Panc1 (cell line): ENCODE measurements around the gene MYADM. TPM values are rescaled to one million over a fixed set of nuclear protein-coding genes. Genes with fewer than 3 reads are reported as not detected.

ENCODE experiments used
- ATAC-seq: fragments of 200-7000 bp; cut with Tn5 transposase; 2 replicates; pipeline ENCODE4 v1.9.1; 2020; ENCODE audit warnings: mild to moderate bottlenecking, moderate library complexity
- BruUV-seq: library from RNA; stranded (reverse); fragments of 400-500 nt; replicated peaks from 2 replicates; lab custom pipeline; 2021; lab: Mats Ljungman, UMichigan
- CTCF ChIA-PET: fragments of 300-600 bp; sonication (Branson Sonifier 250); formaldehyde crosslinking; loops from one replicate; lab custom pipeline; 2022; ENCODE audit warnings: antibody characterized with exemption; lab: Charles Lee
- POLR2A ChIA-PET: fragments of 300-600 bp; sonication (Branson Sonifier 250); formaldehyde crosslinking; loops from one replicate; lab custom pipeline; 2022; ENCODE audit warnings: antibody characterized with exemption; lab: Charles Lee
- DNase-seq: peaks from one replicate; pipeline ENCODE4 v3.0.0-alpha.2; 2010; ENCODE audit warnings: low read depth, low spot score
- H3K27ac ChIP-seq: 2 replicates; pipeline ENCODE4 v1.5.1; 2011; ENCODE audit warnings: mild to moderate bottlenecking, low read length, inconsistent platforms
- H3K27me3 ChIP-seq: fragments of 200-500 bp; sonication (Bioruptor generic); 2 replicates; pipeline ENCODE4 v1.6.0; 2014; ENCODE audit warnings: low read length, inconsistent platforms; ENCODE audit not compliant: control insufficient read depth, insufficient read depth
- H3K36me3 ChIP-seq: fragments of 200-500 bp; sonication (Bioruptor generic); 2 replicates; pipeline ENCODE4 v1.5.1; 2014; ENCODE audit warnings: inconsistent platforms, mild to moderate bottlenecking, low read length, moderate library complexity; ENCODE audit not compliant: control insufficient read depth, insufficient read depth
- H3K4me1 ChIP-seq: 2 replicates; pipeline ENCODE4 v1.5.1; 2011; ENCODE audit warnings: inconsistent platforms, mild to moderate bottlenecking, low read length, moderate library complexity; ENCODE audit not compliant: control insufficient read depth, insufficient read depth
- H3K4me3 ChIP-seq, 2 experiments: 2 replicates each; pipeline ENCODE4 v1.5.1; 2011 to 2012; ENCODE audit warnings: low read depth in 2 of 2, low read length in 2 of 2, mild to moderate bottlenecking in 2 of 2, inconsistent platforms in 1 of 2, moderate library complexity in 1 of 2
- H3K9me3 ChIP-seq: fragments of 200-500 bp; sonication (Bioruptor generic); 2 replicates; pipeline ENCODE4 v1.5.1; 2014; ENCODE audit warnings: low read depth, mild to moderate bottlenecking, inconsistent platforms, low read length, moderate library complexity; ENCODE audit not compliant: control insufficient read depth, insufficient read depth
- POLR2AphosphoS5 ChIP-seq: IDR thresholded peaks from 2 replicates; pipeline ENCODE4 v1.6.1; 2012; ENCODE audit warnings: mild to moderate bottlenecking, low read depth, low read length, moderate library complexity
- SIN3A ChIP-seq: IDR thresholded peaks from 2 replicates; pipeline ENCODE4 v1.6.1; 2012; ENCODE audit warnings: low read depth, mild to moderate bottlenecking, low read length, moderate library complexity, borderline replicate concordance; ENCODE audit not compliant: insufficient read depth
- TCF7L2 ChIP-seq: IDR thresholded peaks from 2 replicates; pipeline ENCODE4 v1.6.1; 2011; ENCODE audit warnings: mild to moderate bottlenecking, low read depth, low read length, inconsistent platforms
- in situ Hi-C: cut with HindIII; loops from 2 replicates; pipeline ENCODE4 v1.10.0; 2016; ENCODE audit warnings: low sequenced_read_pairs, low pct_unique_long_range_greater_than_20kb
- intact Hi-C: fragments of 100-400 bp; cut with micrococcal nuclease; formaldehyde crosslinking; loops from one replicate; pipeline ENCODE4 v1.10.0; 2022; ENCODE audit not compliant: unreplicated experiment
- total RNA-seq: library from RNA; stranded (reverse); gene quantifications from one replicate; pipeline ENCODE4 v1.2.1, GENCODE V29; 2021; ENCODE audit not compliant: unreplicated experiment
- TF ChIP-seq, protein P1 (sequence below): fragments of 450-650 bp; IDR thresholded peaks from 2 replicates; pipeline ENCODE4 v1.5.1; 2017; ENCODE audit warnings: mild to moderate bottlenecking
- TF ChIP-seq, protein P2 (sequence below), 2 experiments: IDR thresholded peaks; 2 replicates each; pipeline ENCODE4 v1.6.1; 2011 to 2012; ENCODE audit warnings: low read depth in 2 of 2, control low read depth in 1 of 2, low read length in 1 of 2, mild to moderate bottlenecking in 1 of 2, moderate library complexity in 1 of 2; ENCODE audit not compliant: insufficient read depth in 1 of 2

Gene MYADM
- total RNA-seq, 1 experiment from 2014 or later, result 469 TPM

DNA sequence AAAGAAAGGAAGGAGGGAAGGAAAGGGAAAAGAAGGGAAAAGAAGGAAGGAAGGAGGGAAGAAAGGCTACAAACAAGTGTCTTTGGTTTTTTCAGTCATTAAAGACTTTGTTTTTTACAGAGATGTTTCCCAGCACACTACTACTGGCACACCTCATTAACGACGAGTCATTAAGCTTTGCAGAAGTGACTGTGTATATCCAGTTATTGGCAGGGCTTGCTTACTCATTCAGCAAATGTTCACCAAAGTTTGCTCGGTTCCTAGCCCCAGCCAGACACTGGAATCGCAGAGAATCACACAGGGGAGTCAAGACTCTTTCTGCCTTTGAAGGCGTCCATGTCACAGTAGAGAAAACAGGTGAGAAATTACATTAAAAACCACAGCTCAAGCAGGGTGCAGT is 47.8 kb upstream of the MYADM start:
- in situ Hi-C loops, result no loop called here
- no TSS peak for BruUV-seq
- CTCF ChIA-PET, result interaction anchor here (0.5 to 1.0 kb wide), 3 partner anchors 10 to 559 kb away, joined by 3 to 4 read pairs (median 3); no protein-coding TSS in a partner anchor

DNA sequence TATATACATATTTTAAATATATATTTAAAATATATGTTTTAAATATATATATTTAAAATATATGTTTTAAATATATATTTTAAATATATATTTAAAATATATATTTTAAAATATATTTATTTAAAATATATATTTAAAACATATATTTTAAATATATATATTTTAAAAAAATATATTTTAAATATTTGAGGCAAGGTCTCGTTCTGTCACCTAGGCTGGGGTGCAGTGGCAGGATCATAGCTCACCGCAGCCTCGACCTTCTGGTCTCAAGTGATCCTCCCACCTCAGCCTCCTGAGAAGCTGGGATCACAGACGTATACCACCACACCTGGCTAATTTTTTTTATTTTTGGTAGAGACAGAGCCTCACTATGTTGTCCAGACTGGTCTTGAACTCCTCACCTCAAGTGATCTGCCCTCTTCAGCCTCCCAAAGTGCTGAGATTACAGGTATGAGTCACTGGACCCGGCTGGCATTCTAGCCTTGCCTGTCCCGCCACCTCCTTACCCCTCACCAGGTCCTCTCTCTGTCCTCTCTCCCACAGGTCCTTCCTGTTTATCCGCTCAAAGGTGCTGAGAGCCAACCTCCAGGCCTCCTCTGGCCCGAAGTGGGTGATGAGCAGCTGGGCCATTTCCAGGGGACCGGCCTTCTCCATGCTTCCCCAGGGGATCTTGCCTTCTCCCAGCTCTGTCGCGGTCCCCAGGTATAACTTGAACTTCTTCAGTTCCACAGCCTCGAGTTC is 44.1 kb upstream of the MYADM start:
- intact Hi-C loops, result no loop called here
- Histone ChIP-seq H3K27me3 (no peaks in the 10 kb centered on the region), H3K36me3 (no peaks in the 10 kb centered on the region), H3K27ac (no peak overlapping the region), H3K4me1 (no peaks in the 10 kb centered on the region), H3K4me3 (no peak overlapping the region), H3K9me3 (no peaks in the 10 kb centered on the region)
- ChIA-PET POLR2A (interaction anchor here (0.6 to 0.7 kb wide), 2 partner anchors 335 to 381 kb away, joined by 3 to 4 read pairs; no protein-coding TSS in a partner anchor), CTCF (interaction anchor here (0.8 kb wide), 1 partner anchor 157 kb away, joined by 6 read pairs; no protein-coding TSS in a partner anchor)
- ATAC-seq (no peak), DNase-seq (no peak)
- TF ChIP-seq TCF7L2 (no peak), SIN3A (no peak), POLR2AphosphoS5 (no peak)
- TF ChIP-seq, protein P1, sequence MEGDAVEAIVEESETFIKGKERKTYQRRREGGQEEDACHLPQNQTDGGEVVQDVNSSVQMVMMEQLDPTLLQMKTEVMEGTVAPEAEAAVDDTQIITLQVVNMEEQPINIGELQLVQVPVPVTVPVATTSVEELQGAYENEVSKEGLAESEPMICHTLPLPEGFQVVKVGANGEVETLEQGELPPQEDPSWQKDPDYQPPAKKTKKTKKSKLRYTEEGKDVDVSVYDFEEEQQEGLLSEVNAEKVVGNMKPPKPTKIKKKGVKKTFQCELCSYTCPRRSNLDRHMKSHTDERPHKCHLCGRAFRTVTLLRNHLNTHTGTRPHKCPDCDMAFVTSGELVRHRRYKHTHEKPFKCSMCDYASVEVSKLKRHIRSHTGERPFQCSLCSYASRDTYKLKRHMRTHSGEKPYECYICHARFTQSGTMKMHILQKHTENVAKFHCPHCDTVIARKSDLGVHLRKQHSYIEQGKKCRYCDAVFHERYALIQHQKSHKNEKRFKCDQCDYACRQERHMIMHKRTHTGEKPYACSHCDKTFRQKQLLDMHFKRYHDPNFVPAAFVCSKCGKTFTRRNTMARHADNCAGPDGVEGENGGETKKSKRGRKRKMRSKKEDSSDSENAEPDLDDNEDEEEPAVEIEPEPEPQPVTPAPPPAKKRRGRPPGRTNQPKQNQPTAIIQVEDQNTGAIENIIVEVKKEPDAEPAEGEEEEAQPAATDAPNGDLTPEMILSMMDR, result no peak
- TF ChIP-seq, protein P2, sequence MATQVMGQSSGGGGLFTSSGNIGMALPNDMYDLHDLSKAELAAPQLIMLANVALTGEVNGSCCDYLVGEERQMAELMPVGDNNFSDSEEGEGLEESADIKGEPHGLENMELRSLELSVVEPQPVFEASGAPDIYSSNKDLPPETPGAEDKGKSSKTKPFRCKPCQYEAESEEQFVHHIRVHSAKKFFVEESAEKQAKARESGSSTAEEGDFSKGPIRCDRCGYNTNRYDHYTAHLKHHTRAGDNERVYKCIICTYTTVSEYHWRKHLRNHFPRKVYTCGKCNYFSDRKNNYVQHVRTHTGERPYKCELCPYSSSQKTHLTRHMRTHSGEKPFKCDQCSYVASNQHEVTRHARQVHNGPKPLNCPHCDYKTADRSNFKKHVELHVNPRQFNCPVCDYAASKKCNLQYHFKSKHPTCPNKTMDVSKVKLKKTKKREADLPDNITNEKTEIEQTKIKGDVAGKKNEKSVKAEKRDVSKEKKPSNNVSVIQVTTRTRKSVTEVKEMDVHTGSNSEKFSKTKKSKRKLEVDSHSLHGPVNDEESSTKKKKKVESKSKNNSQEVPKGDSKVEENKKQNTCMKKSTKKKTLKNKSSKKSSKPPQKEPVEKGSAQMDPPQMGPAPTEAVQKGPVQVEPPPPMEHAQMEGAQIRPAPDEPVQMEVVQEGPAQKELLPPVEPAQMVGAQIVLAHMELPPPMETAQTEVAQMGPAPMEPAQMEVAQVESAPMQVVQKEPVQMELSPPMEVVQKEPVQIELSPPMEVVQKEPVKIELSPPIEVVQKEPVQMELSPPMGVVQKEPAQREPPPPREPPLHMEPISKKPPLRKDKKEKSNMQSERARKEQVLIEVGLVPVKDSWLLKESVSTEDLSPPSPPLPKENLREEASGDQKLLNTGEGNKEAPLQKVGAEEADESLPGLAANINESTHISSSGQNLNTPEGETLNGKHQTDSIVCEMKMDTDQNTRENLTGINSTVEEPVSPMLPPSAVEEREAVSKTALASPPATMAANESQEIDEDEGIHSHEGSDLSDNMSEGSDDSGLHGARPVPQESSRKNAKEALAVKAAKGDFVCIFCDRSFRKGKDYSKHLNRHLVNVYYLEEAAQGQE (IDR thresholded peaks at IDR 0.05; ENCODE audit: insufficient read depth in 1 of 2, low read depth in 2 of 2, low read length in 1 of 2), result no peak
- BruUV-seq, result no TSS peak
- in situ Hi-C loops, result no loop called here

More for the DNA sequence above, 47.8 kb upstream of the MYADM start:
- peak; percentile 45; the same call in 1 of the 2 replicates for ATAC-seq
- POLR2A ChIA-PET, result no interaction called here
- Histone ChIP-seq H3K27ac (no peak overlapping the region), H3K9me3 (no peaks in the 10 kb centered on the region), H3K4me3 (no peak overlapping the region), H3K27me3 (no peaks in the 10 kb centered on the region), H3K36me3 (no peaks in the 10 kb centered on the region), H3K4me1 (no peaks in the 10 kb centered on the region)
- no peak for DNase-seq
- intact Hi-C loops, result no loop called here
- TF ChIP-seq POLR2AphosphoS5 (no peak), SIN3A (no peak), TCF7L2 (no peak)
- TF ChIP-seq, protein P1, result no peak
- TF ChIP-seq, protein P2 (IDR thresholded peaks at IDR 0.05; ENCODE audit: insufficient read depth in 1 of 2, low read depth in 2 of 2, low read length in 1 of 2), result no peak
